Pancreas (tissue), 10 donors: ENCODE data around the gene BBOF1. TPM values are rescaled to one million over a fixed set of nuclear protein-coding genes. Genes with fewer than 3 reads are reported as not detected.

Experiments
- ATAC-seq, 4 donors: fragments of 200-7000 bp; cut with Tn5 transposase; one replicate each; pipeline versions ENCODE4 v1.8.0 to v1.9.1; 2020; ENCODE audit warnings: mild to moderate bottlenecking in 4 of 4, moderate library complexity in 4 of 4
- DNase-seq, 6 donors: peaks; one replicate each; pipeline ENCODE4 v3.0.0-alpha.2; 2020
- FAIRE-seq: peaks from 2 replicates; lab custom pipeline; 2012; peaks lifted over from hg19 to GRCh38; lab: Jason Lieb, UNC
- H3K27ac ChIP-seq, 4 donors: fragments of 200-600 bp; sonication (generic); 1 replicate in 3 of 4; 2 replicates in 1 of 4; pipeline versions ENCODE4 v1.5.0 to v1.8.0; 2020
- H3K27me3 ChIP-seq, 4 donors: fragments of 200-600 bp; one replicate each; pipeline ENCODE4 v1.8.0; 2021
- H3K36me3 ChIP-seq, 3 donors: fragments of 200-600 bp; sonication (generic) in 1 of 3; one replicate each; pipeline versions ENCODE4 v1.5.0 to v1.8.0; 2020 to 2021
- H3K4me1 ChIP-seq, 3 donors: fragments of 200-600 bp; one replicate each; pipeline ENCODE4 v1.8.0; 2021
- H3K4me3 ChIP-seq, 4 donors: fragments of 200-600 bp; sonication (generic) in 2 of 4; one replicate each; pipeline versions ENCODE4 v1.5.0 to v1.8.0; 2020 to 2021
- H3K9me3 ChIP-seq, 4 donors: fragments of 200-600 bp; one replicate each; pipeline ENCODE4 v1.8.0; 2021
- CTCF ChIP-seq, 4 donors: fragments of 200-600 bp; sonication (generic) in 3 of 4; IDR thresholded peaks; one replicate each; pipeline versions ENCODE4 v1.5.0 to v1.8.0; 2021; ENCODE audit warnings: antibody characterized with exemption in 4 of 4
- WGBS, 2 donors: extraction: QIAGEN DNeasy Blood & Tissue Kit; methylation state at CpG; one replicate each; pipeline ENCODE4 v1.1.7; 2013; 5-methylcytosine and 5-hydroxymethylcytosine counted together
- intact Hi-C, 3 donors: fragments of 100-400 bp; cut with DNase I; formaldehyde crosslinking; loops; one replicate each; pipeline versions ENCODE4 v1.11.1 to v1.14.2; 2022
- polyA plus RNA-seq, 2 donors: library from polyadenylated mRNA; stranded (reverse); fragments of 200-250 nt; gene quantifications; one replicate each; pipeline ENCODE4 v1.2.3, GENCODE V29; 2013
- total RNA-seq, 6 donors: library from RNA; stranded (reverse); fragmentation: NEBNext Ultra II Directional in 4 of 6; extraction: Animal tissue kit (Norgen Biotek cat#: 25700) in 4 of 6; gene quantifications; one replicate each; pipeline versions ENCODE4 v1.2.1 to v1.2.4, GENCODE V29; 2021 to 2023
- donor health status: healthy with polysubstance abuse.
- donor health status: DM: no; HTN: no; CAD: no; lungs with moderate emphysema.
- donor health status: DM: no; HTN: no; CAD: no.
- donor health status: control.
- donor health status: control.
- donor health status: Bipolar disorder and iron deficiency.
- donor health status: DM: yes; HTN: yes; CAD: no.
- donor health status: DM: no; HTN: no; CAD: no.
- donor health status: DM: no; HTN: no; CAD: no.
- donor health status: DM: yes; HTN: yes; CAD: no.

Gene BBOF1
- total and polyA plus RNA-seq, 8 donors: 1.0 to 4.6 (median 2.0) TPM

DNA sequence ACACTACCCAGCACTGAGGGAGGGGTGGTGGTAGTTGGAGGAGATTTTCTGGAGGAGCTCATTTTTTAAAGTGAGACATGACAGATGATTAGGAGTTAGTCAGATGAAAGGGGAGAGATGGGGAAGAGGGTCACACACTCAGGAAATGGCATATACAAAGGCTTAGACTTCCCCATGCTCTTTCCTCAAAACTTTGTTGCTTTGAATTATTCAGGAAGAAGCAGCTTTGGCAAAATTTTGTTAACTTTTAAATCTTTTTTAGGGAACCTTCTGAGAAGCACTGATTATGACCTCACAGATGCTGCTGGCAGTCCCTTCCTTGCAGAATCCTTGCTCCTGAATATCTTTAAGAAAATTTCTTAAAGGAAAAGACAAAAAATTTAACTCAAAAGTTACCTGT, 45.3 kb downstream of the BBOF1 start:
- ATAC-seq (no peak), DNase-seq (no peak), FAIRE-seq (no peak)
- intact Hi-C loops: no loop called here
- no peaks in the 10 kb centered on the region for H3K9me3 ChIP-seq
- H3K27me3 ChIP-seq: no peaks in the 10 kb centered on the region
- no peak for TF ChIP-seq CTCF (IDR thresholded peaks at IDR 0.05)
- H3K4me3 ChIP-seq: no peak overlapping the region
- H3K4me1 ChIP-seq: peaks cover 0 to 7% (median 3%) of the 10 kb centered on the region in 3 donors
- H3K27ac ChIP-seq: no peak overlapping the region
- H3K36me3 ChIP-seq: peaks cover 0 to 23% (median 0%) of the 10 kb centered on the region in 3 donors

DNA sequence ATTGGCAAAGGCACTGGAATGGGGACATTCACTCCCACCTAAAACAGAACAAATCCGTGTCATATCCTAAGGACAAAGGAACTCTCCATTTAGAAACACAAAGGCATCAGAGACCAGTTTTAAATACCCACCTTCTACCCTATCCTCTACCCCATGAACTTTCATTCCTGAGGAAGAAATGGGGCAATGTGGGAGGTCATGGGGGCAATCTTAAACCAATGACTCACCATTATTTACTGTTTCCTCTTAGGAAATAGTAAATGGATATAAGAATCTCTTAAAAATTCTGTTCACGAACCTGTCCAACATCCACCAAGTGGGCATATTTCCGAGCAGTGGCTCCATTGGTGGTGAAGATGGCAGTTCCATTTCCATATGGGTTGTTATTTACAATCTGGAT, 45.7 kb downstream of the BBOF1 start:
- FAIRE-seq (no peak), ATAC-seq (no peak), DNase-seq (no peak)
- H3K36me3 ChIP-seq: peaks cover 0 to 18% (median 0%) of the 10 kb centered on the region in 3 donors
- H3K27me3 ChIP-seq: no peaks in the 10 kb centered on the region
- H3K27ac ChIP-seq: no peak overlapping the region
- intact Hi-C loops: no loop called here
- H3K9me3 ChIP-seq: no peaks in the 10 kb centered on the region
- no peak overlapping the region for H3K4me3 ChIP-seq
- TF ChIP-seq CTCF (IDR thresholded peaks at IDR 0.05): no peak
- peaks cover 0 to 7% (median 3%) of the 10 kb centered on the region in 3 donors for H3K4me1 ChIP-seq
- WGBS, 2 donors: 93 to 96% methylated on average over 3 of the region's 3 CpGs

- Histone ChIP-seq H3K4me1 (peaks cover 0 to 7% (median 3%) of the 10 kb centered on the region in 3 donors), H3K27ac (no peak overlapping the region), H3K4me3 (no peak overlapping the region), H3K9me3 (no peaks in the 10 kb centered on the region), H3K27me3 (no peaks in the 10 kb centered on the region), H3K36me3 (peaks cover 0 to 26% (median 0%) of the 10 kb centered on the region in 3 donors)
- TF ChIP-seq CTCF (IDR thresholded peaks at IDR 0.05): no peak
- ATAC-seq (peak in 1 of 4 donors; percentile 51), DNase-seq (no peak), FAIRE-seq (no peak)
- intact Hi-C loops: no loop called here
- 44 to 49% methylated on average over 3 of the region's 3 CpGs for whole genome bisulfite sequencing, 2 donors
Measured at GRCh38 chr14:74065746-74066575, 46.8 kb downstream of the BBOF1 start.

DNA sequence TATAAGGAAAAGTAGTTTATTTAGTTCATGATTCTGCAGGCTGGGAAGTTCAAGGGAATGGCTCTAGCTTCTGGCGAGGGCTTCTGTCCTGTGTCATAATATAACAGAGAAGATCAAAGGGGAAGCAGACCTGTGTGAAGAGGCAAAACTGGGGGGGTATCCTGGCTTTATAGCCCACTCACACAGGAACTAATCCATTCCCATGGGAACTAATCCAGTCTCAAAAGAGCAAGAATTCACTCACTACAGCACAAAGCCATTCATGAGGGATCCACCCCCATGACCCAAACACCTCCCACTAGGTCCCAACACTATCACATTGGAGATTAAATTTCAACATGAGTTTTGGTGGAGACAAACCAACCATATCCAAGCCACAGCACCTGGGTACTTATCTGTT, 58.3 kb downstream of the BBOF1 start:
- 98 to 100% methylated on average over 1 of the region's 1 CpG for WGBS, 2 donors
- intact Hi-C loops: no loop called here
- H3K27ac ChIP-seq: no peak overlapping the region
- peaks cover 0 to 15% (median 5%) of the 10 kb centered on the region in 3 donors for H3K4me1 ChIP-seq
- no peak for TF ChIP-seq CTCF (IDR thresholded peaks at IDR 0.05)
- DNase-seq (no peak), ATAC-seq (no peak), FAIRE-seq (no peak)
- no peaks in the 10 kb centered on the region for H3K9me3 ChIP-seq
- no peaks in the 10 kb centered on the region for H3K27me3 ChIP-seq
- H3K4me3 ChIP-seq: no peak overlapping the region
- H3K36me3 ChIP-seq: peaks cover 0 to 5% (median 0%) of the 10 kb centered on the region in 3 donors
